ENCODE measurements around the gene QRFPR.

GRCh38 chr4:121283319-121283718 lies 97.5 kb downstream of the QRFPR start:
- TF ChIP-seq POLR2A (IDR thresholded peaks at IDR 0.05) = no peak
- TF ChIP-seq CTCF (IDR thresholded peaks at IDR 0.05) = no peak

Data from uterus (tissue), 2 donors.